HG03103 (cell line): Measurements from ENCODE around the gene ELOB.
A peak's percentile ranks its signal among the peaks of the same experiment; 100 is the strongest.

Experiments
- ATAC-seq: cut with Tn5 transposase; IDR thresholded peaks from one replicate; pipeline ENCODE4 v1.9.1; 2021; ENCODE audit warnings: low read depth; ENCODE audit not compliant: unreplicated experiment

ELOB gene

GRCh38 chr16:2777231-2777902 lies at the start of gene ELOB:
TSS of gene ELOB (minus strand) at chr16:2777280. CDS start at chr16:2777239, 41 bp downstream.
- ATAC-seq: peak; percentile 80

- no peak for ATAC-seq
Measured at GRCh38 chr16:2825906-2826305, 48.8 kb upstream of the ELOB start.

GRCh38 chr16:2825049-2825742 lies 48.1 kb upstream of the ELOB start:
- ATAC-seq: no peak

- no peak for ATAC-seq
Measured at GRCh38 chr16:2824626-2825025, 47.5 kb upstream of the ELOB start.

GRCh38 chr16:2822496-2822895 lies 45.4 kb upstream of the ELOB start:
- no peak for ATAC-seq

- no peak for ATAC-seq
Measured at GRCh38 chr16:2822158-2822495, 45.0 kb upstream of the ELOB start.

- no peak for ATAC-seq
Measured at GRCh38 chr16:2821487-2822157, 44.5 kb upstream of the ELOB start.

GRCh38 chr16:2820836-2821486 lies 43.9 kb upstream of the ELOB start:
- ATAC-seq: no peak

- ATAC-seq: no peak
Measured at GRCh38 chr16:2819939-2820835, 43.1 kb upstream of the ELOB start.

- ATAC-seq: no peak
Measured at GRCh38 chr16:2819179-2819938, 42.3 kb upstream of the ELOB start.

- ATAC-seq: no peak
Measured at GRCh38 chr16:2818272-2818876, 41.3 kb upstream of the ELOB start.

- no peak for ATAC-seq
Measured at GRCh38 chr16:2817340-2818271, 40.5 kb upstream of the ELOB start.

GRCh38 chr16:2816751-2817339 lies 39.8 kb upstream of the ELOB start, which contains the start of gene PRSS21:
TSS of gene PRSS21 (plus strand) at chr16:2817237. CDS start at chr16:2817269, 32 bp downstream.
- no peak for ATAC-seq

- ATAC-seq: no peak
Measured at GRCh38 chr16:2815299-2815771, 38.3 kb upstream of the ELOB start.

- no peak for ATAC-seq
Measured at GRCh38 chr16:2814551-2815298, 37.6 kb upstream of the ELOB start.

- no peak for ATAC-seq
Measured at GRCh38 chr16:2813771-2814221, 36.7 kb upstream of the ELOB start.
